Pulmonary artery endothelial cell (primary cell): ENCODE results near the gene SLC5A6. TPM values are rescaled to one million over a fixed set of nuclear protein-coding genes. Genes with fewer than 3 reads are reported as not detected.
"Not testable (repeated sequence)": the region's sequence is repeated elsewhere in the genome, so short reads cannot be mapped to it uniquely, and the experiment has no call there.

Experiments used
- DNase-seq: peaks from one replicate; pipeline ENCODE4 v3.0.0-alpha.2; 2011; ENCODE audit warnings: low read depth, low spot score
- total RNA-seq: library from RNA; depleted of rRNA; stranded (reverse); fragments of >200 nt; gene quantifications from 2 replicates; pipeline ENCODE4 v1.2.3, GENCODE V29; 2014

SLC5A6 gene
- total RNA-seq, 1 donor from 2014 or later: 20.4 TPM

- DNase-seq: no peak
Observed at GRCh38 chr2:27177441-27178351, 34.4 kb downstream of the SLC5A6 start.

- DNase-seq: not testable (repeated sequence)
Observed at GRCh38 chr2:27175781-27176180, 36.3 kb downstream of the SLC5A6 start.

GRCh38 chr2:27175330-27175729 lies 36.7 kb downstream of the SLC5A6 start:
- DNase-seq: no peak

- DNase-seq: no peak
Observed at GRCh38 chr2:27174638-27175037, 37.4 kb downstream of the SLC5A6 start.

- no peak for DNase-seq
Observed at GRCh38 chr2:27171351-27171848, 40.7 kb downstream of the SLC5A6 start.

- no peak for DNase-seq
Observed at GRCh38 chr2:27170581-27171337, 41.3 kb downstream of the SLC5A6 start.

GRCh38 chr2:27164960-27165763 lies 46.9 kb downstream of the SLC5A6 start:
- DNase-seq: no peak

GRCh38 chr2:27162151-27163121 lies 49.6 kb downstream of the SLC5A6 start:
- no peak for DNase-seq

GRCh38 chr2:27160191-27160590 lies 51.9 kb downstream of the SLC5A6 start:
- DNase-seq: no peak

GRCh38 chr2:27159271-27159670 lies 52.8 kb downstream of the SLC5A6 start:
- no peak for DNase-seq

- no peak for DNase-seq
Observed at GRCh38 chr2:27158468-27158867, 53.6 kb downstream of the SLC5A6 start.

- DNase-seq: no peak
Observed at GRCh38 chr2:27155069-27155520, 57.0 kb downstream of the SLC5A6 start.

GRCh38 chr2:27154488-27154887 lies 57.6 kb downstream of the SLC5A6 start:
- no peak for DNase-seq

GRCh38 chr2:27152796-27153464 lies 59.1 kb downstream of the SLC5A6 start:
- DNase-seq: no peak

GRCh38 chr2:27152102-27152795 lies 59.8 kb downstream of the SLC5A6 start:
- DNase-seq: no peak

- DNase-seq: no peak
Observed at GRCh38 chr2:27150639-27151230, 61.3 kb downstream of the SLC5A6 start.
